Upper lobe of left lung (tissue), 4 donors: ENCODE data around the gene KRTAP10-5.
"Not testable (repeated sequence)": the region's sequence is repeated elsewhere in the genome, so short reads cannot be mapped to it uniquely, and the experiment has no call there.

Experiments used
- EP300 ChIP-seq, 4 donors: sonication (generic); formaldehyde crosslinking; IDR thresholded peaks; one replicate each; pipeline ENCODE4 v1.5.1; 2017; ENCODE audit warnings: antibody characterized with exemption in 4 of 4, control low read depth in 2 of 4
- TF ChIP-seq, protein P1 (sequence below), 6 experiments: fragments of 450-650 bp in 4 of 6; fragments of 200-600 bp in 2 of 6; sonication (generic) in 2 of 6; IDR thresholded peaks; one replicate each; pipeline ENCODE4 v1.5.1; 2016 to 2019; ENCODE audit warnings: antibody characterized with exemption in 6 of 6

DNA sequence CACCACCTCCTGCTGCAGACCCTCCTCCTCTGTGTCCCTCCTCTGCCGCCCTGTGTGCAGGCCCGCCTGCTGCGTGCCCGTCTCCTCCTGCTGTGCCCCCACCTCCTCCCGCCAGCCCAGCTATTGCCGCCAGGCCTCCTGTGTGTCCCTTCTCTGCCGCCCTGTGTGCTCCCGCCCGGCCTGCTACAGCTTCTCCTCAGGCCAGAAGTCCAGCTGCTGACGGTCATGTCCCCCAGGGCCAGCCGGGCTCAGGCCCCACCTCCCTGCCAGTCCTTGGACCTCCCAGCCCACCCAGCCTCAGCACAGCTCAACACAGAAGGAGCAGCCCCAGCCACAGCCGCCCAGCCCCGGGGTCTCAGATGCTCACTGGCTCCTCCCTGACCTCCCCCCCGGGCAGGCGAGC, 47.4 kb upstream of the KRTAP10-5 start:
- TF ChIP-seq EP300 (IDR thresholded peaks at IDR 0.05), result not testable (repeated sequence)
- TF ChIP-seq, protein P1, sequence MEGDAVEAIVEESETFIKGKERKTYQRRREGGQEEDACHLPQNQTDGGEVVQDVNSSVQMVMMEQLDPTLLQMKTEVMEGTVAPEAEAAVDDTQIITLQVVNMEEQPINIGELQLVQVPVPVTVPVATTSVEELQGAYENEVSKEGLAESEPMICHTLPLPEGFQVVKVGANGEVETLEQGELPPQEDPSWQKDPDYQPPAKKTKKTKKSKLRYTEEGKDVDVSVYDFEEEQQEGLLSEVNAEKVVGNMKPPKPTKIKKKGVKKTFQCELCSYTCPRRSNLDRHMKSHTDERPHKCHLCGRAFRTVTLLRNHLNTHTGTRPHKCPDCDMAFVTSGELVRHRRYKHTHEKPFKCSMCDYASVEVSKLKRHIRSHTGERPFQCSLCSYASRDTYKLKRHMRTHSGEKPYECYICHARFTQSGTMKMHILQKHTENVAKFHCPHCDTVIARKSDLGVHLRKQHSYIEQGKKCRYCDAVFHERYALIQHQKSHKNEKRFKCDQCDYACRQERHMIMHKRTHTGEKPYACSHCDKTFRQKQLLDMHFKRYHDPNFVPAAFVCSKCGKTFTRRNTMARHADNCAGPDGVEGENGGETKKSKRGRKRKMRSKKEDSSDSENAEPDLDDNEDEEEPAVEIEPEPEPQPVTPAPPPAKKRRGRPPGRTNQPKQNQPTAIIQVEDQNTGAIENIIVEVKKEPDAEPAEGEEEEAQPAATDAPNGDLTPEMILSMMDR (IDR thresholded peaks at IDR 0.05), result not testable (repeated sequence)
